ENCODE results near the gene SDCCAG8. TPM values are rescaled to one million over a fixed set of nuclear protein-coding genes. Genes with fewer than 3 reads are reported as not detected.
A peak's percentile ranks its signal among the peaks of the same experiment; 100 is the strongest.

The SDCCAG8 gene
- total RNA-seq, 1 donor = 42.7 TPM

DNA sequence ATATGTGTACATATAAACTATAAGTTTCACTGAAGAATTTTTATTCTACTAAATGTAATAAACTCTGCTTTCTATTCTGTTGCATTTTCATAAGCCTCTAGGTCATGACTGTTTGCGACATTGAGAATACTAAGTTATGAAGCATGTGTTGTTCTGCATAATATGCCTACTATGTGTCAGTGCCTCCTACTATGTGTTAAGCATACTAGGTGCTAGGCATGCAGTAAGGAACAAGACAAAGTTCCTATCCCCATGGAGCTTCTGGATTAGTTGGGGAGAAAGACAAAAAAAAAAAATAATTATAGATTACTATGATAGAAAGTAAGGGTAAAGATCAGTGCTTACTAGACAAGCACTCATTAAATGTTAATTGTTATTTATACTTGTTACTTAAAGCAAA is 1.3 kb downstream of the SDCCAG8 start:
- H3K9me3 ChIP-seq (ENCODE audit: low read depth, low read length) = no peaks in the 10 kb centered on the region
- no peak overlapping the region for H3K27ac ChIP-seq (ENCODE audit: low read depth, low read length)
- no peak for DNase-seq (ENCODE audit: insufficient read length, low spot score, missing footprints)
- H4K20me1 ChIP-seq (ENCODE audit: insufficient read depth, low read length) = peaks cover 13% of the 10 kb centered on the region
- peak overlapping the region; percentile 99 for H3K4me2 ChIP-seq (ENCODE audit: insufficient read depth, low read length)
- no peaks in the 10 kb centered on the region for H3K36me3 ChIP-seq (ENCODE audit: insufficient read depth, low read length)
- H3K27me3 ChIP-seq (ENCODE audit: insufficient read depth, low read length) = no peaks in the 10 kb centered on the region
- H3K79me2 ChIP-seq (ENCODE audit: insufficient read depth, low read length) = peaks cover 91% of the 10 kb centered on the region
- H2AFZ ChIP-seq (ENCODE audit: low read length) = no peak overlapping the region
- H3K4me3 ChIP-seq (ENCODE audit: insufficient read depth, low read length) = peak overlapping the region; percentile 95
- peaks cover 22% of the 10 kb centered on the region for H3K4me1 ChIP-seq (ENCODE audit: insufficient read depth, low read length)
- TF ChIP-seq, protein P1, sequence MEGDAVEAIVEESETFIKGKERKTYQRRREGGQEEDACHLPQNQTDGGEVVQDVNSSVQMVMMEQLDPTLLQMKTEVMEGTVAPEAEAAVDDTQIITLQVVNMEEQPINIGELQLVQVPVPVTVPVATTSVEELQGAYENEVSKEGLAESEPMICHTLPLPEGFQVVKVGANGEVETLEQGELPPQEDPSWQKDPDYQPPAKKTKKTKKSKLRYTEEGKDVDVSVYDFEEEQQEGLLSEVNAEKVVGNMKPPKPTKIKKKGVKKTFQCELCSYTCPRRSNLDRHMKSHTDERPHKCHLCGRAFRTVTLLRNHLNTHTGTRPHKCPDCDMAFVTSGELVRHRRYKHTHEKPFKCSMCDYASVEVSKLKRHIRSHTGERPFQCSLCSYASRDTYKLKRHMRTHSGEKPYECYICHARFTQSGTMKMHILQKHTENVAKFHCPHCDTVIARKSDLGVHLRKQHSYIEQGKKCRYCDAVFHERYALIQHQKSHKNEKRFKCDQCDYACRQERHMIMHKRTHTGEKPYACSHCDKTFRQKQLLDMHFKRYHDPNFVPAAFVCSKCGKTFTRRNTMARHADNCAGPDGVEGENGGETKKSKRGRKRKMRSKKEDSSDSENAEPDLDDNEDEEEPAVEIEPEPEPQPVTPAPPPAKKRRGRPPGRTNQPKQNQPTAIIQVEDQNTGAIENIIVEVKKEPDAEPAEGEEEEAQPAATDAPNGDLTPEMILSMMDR (IDR thresholded peaks at IDR 0.05; ENCODE audit: extremely low read depth, low read depth, low read length) = no peak

DNA sequence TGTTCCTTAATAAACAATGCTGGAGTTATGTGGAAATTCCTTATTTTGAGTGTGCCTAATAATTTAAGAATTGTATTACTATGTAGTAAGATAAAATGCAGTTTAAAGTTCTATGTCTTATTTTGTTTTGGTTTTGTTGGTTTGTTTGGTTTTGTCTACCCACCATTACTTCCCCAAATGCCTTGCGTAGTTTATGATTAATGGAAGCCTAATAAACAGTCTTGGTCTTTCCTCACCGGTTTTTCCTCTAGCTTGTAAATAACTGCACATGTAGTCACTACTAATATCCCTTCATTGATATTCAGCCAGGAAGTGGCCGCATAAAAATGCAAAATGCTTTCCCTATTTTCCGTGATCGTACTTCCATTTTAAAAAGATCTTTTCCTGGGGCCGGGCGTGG is 2.9 kb downstream of the SDCCAG8 start:
- H3K4me3 ChIP-seq (ENCODE audit: insufficient read depth, low read length) = no peak overlapping the region
- H3K79me2 ChIP-seq (ENCODE audit: insufficient read depth, low read length) = peaks cover 91% of the 10 kb centered on the region
- H3K4me2 ChIP-seq (ENCODE audit: insufficient read depth, low read length) = no peak overlapping the region
- H4K20me1 ChIP-seq (ENCODE audit: insufficient read depth, low read length) = peaks cover 2% of the 10 kb centered on the region
- no peaks in the 10 kb centered on the region for H3K27me3 ChIP-seq (ENCODE audit: insufficient read depth, low read length)
- H3K36me3 ChIP-seq (ENCODE audit: insufficient read depth, low read length) = peaks cover 4% of the 10 kb centered on the region
- H3K4me1 ChIP-seq (ENCODE audit: insufficient read depth, low read length) = peaks cover 21% of the 10 kb centered on the region
- H3K27ac ChIP-seq (ENCODE audit: low read depth, low read length) = no peak overlapping the region
- TF ChIP-seq, protein P1 (IDR thresholded peaks at IDR 0.05; ENCODE audit: extremely low read depth, low read depth, low read length) = no peak
- no peaks in the 10 kb centered on the region for H3K9me3 ChIP-seq (ENCODE audit: low read depth, low read length)
- no peak for DNase-seq (ENCODE audit: insufficient read length, low spot score, missing footprints)
- H2AFZ ChIP-seq (ENCODE audit: low read length) = no peak overlapping the region

DNA sequence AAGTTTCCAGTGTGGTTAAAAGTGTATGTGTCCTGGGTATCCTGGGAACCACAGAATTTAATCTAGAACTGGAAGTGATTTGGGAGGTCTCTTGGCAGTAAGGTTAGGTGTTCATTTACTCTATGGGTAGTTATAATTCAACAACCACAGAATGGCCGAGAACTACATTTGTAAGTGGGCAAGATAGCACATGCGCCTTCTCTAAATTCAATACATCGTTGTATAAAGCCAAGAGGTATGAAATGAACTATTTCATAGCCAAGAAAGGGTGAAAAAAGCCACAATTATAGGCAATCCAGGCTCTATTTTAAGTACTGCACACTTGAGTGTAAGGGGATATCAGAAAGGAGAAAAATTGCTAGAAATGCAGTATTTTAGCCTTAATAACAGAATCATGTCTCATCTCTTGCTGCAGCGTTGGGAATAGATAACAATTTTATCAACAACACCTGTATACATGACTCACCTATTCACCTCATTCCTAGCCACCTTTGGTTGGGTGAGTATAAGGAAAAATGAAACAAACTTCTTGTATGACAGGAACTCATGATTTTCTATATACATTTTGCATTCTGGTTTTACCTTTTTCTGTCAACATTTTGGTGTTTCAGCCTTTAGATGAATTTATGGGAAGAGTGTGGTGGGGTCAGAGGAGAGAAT is 4.5 kb downstream of the SDCCAG8 start:
- peaks cover 36% of the 10 kb centered on the region for H3K4me1 ChIP-seq (ENCODE audit: insufficient read depth, low read length)
- H3K4me2 ChIP-seq (ENCODE audit: insufficient read depth, low read length) = no peak overlapping the region
- no peak overlapping the region for H3K4me3 ChIP-seq (ENCODE audit: insufficient read depth, low read length)
- no peaks in the 10 kb centered on the region for H3K9me3 ChIP-seq (ENCODE audit: low read depth, low read length)
- peak overlapping the region; percentile 33 for H3K27ac ChIP-seq (ENCODE audit: low read depth, low read length)
- no peak for DNase-seq (ENCODE audit: insufficient read length, low spot score, missing footprints)
- peaks cover 83% of the 10 kb centered on the region for H3K79me2 ChIP-seq (ENCODE audit: insufficient read depth, low read length)
- no peaks in the 10 kb centered on the region for H4K20me1 ChIP-seq (ENCODE audit: insufficient read depth, low read length)
- H3K36me3 ChIP-seq (ENCODE audit: insufficient read depth, low read length) = peaks cover 4% of the 10 kb centered on the region
- H2AFZ ChIP-seq (ENCODE audit: low read length) = no peak overlapping the region
- H3K27me3 ChIP-seq (ENCODE audit: insufficient read depth, low read length) = no peaks in the 10 kb centered on the region
- TF ChIP-seq, protein P1 (IDR thresholded peaks at IDR 0.05; ENCODE audit: extremely low read depth, low read depth, low read length) = no peak

DNA sequence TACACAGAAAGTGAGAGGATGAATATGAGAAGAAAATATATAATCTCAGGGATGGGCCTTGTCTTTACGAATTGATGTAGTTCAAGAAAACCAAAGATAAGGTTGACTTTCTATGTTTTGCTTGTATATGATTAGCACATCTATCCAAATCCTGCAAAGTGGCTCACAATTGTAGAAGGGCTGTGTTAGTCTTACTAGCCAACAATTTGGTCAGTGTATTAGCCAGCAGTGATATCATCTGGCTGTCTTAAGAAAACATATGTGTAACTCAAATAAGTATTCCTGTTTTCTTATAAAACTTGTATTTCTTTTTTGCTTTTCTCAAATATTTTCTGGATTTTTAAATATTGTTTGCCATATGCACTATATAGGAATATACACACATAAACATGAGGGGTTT is 5.5 kb downstream of the SDCCAG8 start:
- peaks cover 80% of the 10 kb centered on the region for H3K79me2 ChIP-seq (ENCODE audit: insufficient read depth, low read length)
- H4K20me1 ChIP-seq (ENCODE audit: insufficient read depth, low read length) = no peaks in the 10 kb centered on the region
- no peak overlapping the region for H2AFZ ChIP-seq (ENCODE audit: low read length)
- no peak overlapping the region for H3K4me3 ChIP-seq (ENCODE audit: insufficient read depth, low read length)
- H3K36me3 ChIP-seq (ENCODE audit: insufficient read depth, low read length) = peaks cover 4% of the 10 kb centered on the region
- H3K4me1 ChIP-seq (ENCODE audit: insufficient read depth, low read length) = peaks cover 41% of the 10 kb centered on the region
- H3K27me3 ChIP-seq (ENCODE audit: insufficient read depth, low read length) = no peaks in the 10 kb centered on the region
- TF ChIP-seq, protein P1 (IDR thresholded peaks at IDR 0.05; ENCODE audit: extremely low read depth, low read depth, low read length) = no peak
- H3K9me3 ChIP-seq (ENCODE audit: low read depth, low read length) = no peaks in the 10 kb centered on the region
- H3K4me2 ChIP-seq (ENCODE audit: insufficient read depth, low read length) = no peak overlapping the region
- DNase-seq (ENCODE audit: insufficient read length, low spot score, missing footprints) = peak; percentile 54
- H3K27ac ChIP-seq (ENCODE audit: low read depth, low read length) = peak overlapping the region; percentile 33
